ENCODE measurements around the gene CDC25C. TPM values are rescaled to one million over a fixed set of nuclear protein-coding genes. Genes with fewer than 3 reads are reported as not detected.

Gene CDC25C
- total RNA-seq, 1 donor from 2014 or later, result 2.0 TPM

- intact Hi-C loops (cut with DNase I), result no loop called here
- DNase-seq (ENCODE audit: extremely low spot score in 2 of 2), result no peak
Observed at GRCh38 chr5:138315751-138316278, 15.8 kb downstream of the CDC25C start.

GRCh38 chr5:138305797-138306196 is 25.8 kb downstream of the CDC25C start:
- no peak for TF ChIP-seq CTCF (IDR thresholded peaks at IDR 0.05)
- no peak for TF ChIP-seq POLR2AphosphoS5 (IDR thresholded peaks at IDR 0.05; ENCODE audit: insufficient read depth in 1 of 2, low read depth in 1 of 2)
- TF ChIP-seq POLR2A (IDR thresholded peaks at IDR 0.05), result no peak
- Histone ChIP-seq H3K27ac (no peak overlapping the region), H3K4me1 (no peaks in the 10 kb centered on the region), H3K36me3 (no peaks in the 10 kb centered on the region), H3K4me3 (no peak overlapping the region), H3K27me3 (no peaks in the 10 kb centered on the region), H3K9me3 (no peaks in the 10 kb centered on the region)
- intact Hi-C loops (cut with DNase I), result no loop called here
- DNase-seq (ENCODE audit: extremely low spot score in 2 of 2), result no peak

More at GRCh38 chr5:138315751-138316278, 15.8 kb downstream of the CDC25C start:
- Histone ChIP-seq H3K4me3 (no peak overlapping the region), H3K9me3 (no peaks in the 10 kb centered on the region), H3K27me3 (no peaks in the 10 kb centered on the region), H3K4me1 (no peaks in the 10 kb centered on the region), H3K27ac (no peak overlapping the region), H3K36me3 (no peaks in the 10 kb centered on the region)
- no peak for TF ChIP-seq POLR2A (IDR thresholded peaks at IDR 0.05)
- TF ChIP-seq CTCF (IDR thresholded peaks at IDR 0.05), result no peak
- TF ChIP-seq POLR2AphosphoS5 (IDR thresholded peaks at IDR 0.05; ENCODE audit: insufficient read depth in 1 of 2, low read depth in 1 of 2), result no peak

GRCh38 chr5:138303372-138303771 is 28.2 kb downstream of the CDC25C start:
- no peak for TF ChIP-seq POLR2A (IDR thresholded peaks at IDR 0.05)
- TF ChIP-seq CTCF (IDR thresholded peaks at IDR 0.05), result no peak
- TF ChIP-seq POLR2AphosphoS5 (IDR thresholded peaks at IDR 0.05; ENCODE audit: insufficient read depth in 1 of 2, low read depth in 1 of 2), result no peak
- H3K27ac ChIP-seq, result no peak overlapping the region
- intact Hi-C loops (cut with DNase I), result no loop called here
- no peak overlapping the region for H3K4me3 ChIP-seq
- no peaks in the 10 kb centered on the region for H3K36me3 ChIP-seq
- no peaks in the 10 kb centered on the region for H3K9me3 ChIP-seq
- H3K4me1 ChIP-seq, result no peaks in the 10 kb centered on the region
- DNase-seq (ENCODE audit: extremely low spot score in 2 of 2), result no peak
- no peaks in the 10 kb centered on the region for H3K27me3 ChIP-seq

- no peaks in the 10 kb centered on the region for H3K9me3 ChIP-seq
- H3K27ac ChIP-seq, result no peak overlapping the region
- no peak for TF ChIP-seq POLR2AphosphoS5 (IDR thresholded peaks at IDR 0.05; ENCODE audit: insufficient read depth in 1 of 2, low read depth in 1 of 2)
- no peak for TF ChIP-seq CTCF (IDR thresholded peaks at IDR 0.05)
- TF ChIP-seq POLR2A (IDR thresholded peaks at IDR 0.05), result no peak
- no peak for DNase-seq (ENCODE audit: extremely low spot score in 2 of 2)
- H3K27me3 ChIP-seq, result no peaks in the 10 kb centered on the region
- intact Hi-C loops (cut with DNase I), result no loop called here
- no peak overlapping the region for H3K4me3 ChIP-seq
- no peaks in the 10 kb centered on the region for H3K4me1 ChIP-seq
- no peaks in the 10 kb centered on the region for H3K36me3 ChIP-seq
Observed at GRCh38 chr5:138289296-138289695, 42.3 kb downstream of the CDC25C start.

- Histone ChIP-seq H3K9me3 (no peaks in the 10 kb centered on the region), H3K27me3 (no peaks in the 10 kb centered on the region), H3K4me3 (no peak overlapping the region), H3K27ac (no peak overlapping the region), H3K36me3 (no peaks in the 10 kb centered on the region), H3K4me1 (no peaks in the 10 kb centered on the region)
- DNase-seq (ENCODE audit: extremely low spot score in 2 of 2), result no peak
- no peak for TF ChIP-seq CTCF (IDR thresholded peaks at IDR 0.05)
- TF ChIP-seq POLR2A (IDR thresholded peaks at IDR 0.05), result no peak
- no peak for TF ChIP-seq POLR2AphosphoS5 (IDR thresholded peaks at IDR 0.05; ENCODE audit: insufficient read depth in 1 of 2, low read depth in 1 of 2)
- intact Hi-C loops (cut with DNase I), result no loop called here
Observed at GRCh38 chr5:138287246-138287645, 44.4 kb downstream of the CDC25C start.
